Kidney epithelial cell (primary cell): ENCODE data around the gene LOXL3. TPM values are rescaled to one million over a fixed set of nuclear protein-coding genes. Genes with fewer than 3 reads are reported as not detected.

ENCODE experiments used
- DNase-seq: peaks from one replicate; pipeline ENCODE4 v3.0.0-alpha.2; 2010; ENCODE audit warnings: low read depth
- H3K27me3 ChIP-seq: 2 replicates; pipeline ENCODE4 v1.6.0; 2011; ENCODE audit warnings: low read length; ENCODE audit not compliant: control insufficient read depth, insufficient read depth
- H3K36me3 ChIP-seq: 2 replicates; pipeline ENCODE4 v1.5.1; 2011; ENCODE audit warnings: low read length; ENCODE audit not compliant: control insufficient read depth, insufficient read depth
- H3K4me3 ChIP-seq: 2 replicates; pipeline ENCODE4 v1.5.1; 2011; ENCODE audit warnings: low read depth, mild to moderate bottlenecking, control low read depth, low read length
- CTCF ChIP-seq: IDR thresholded peaks from 2 replicates; pipeline ENCODE4 v1.5.1; 2011; ENCODE audit warnings: mild to moderate bottlenecking, moderate library complexity, low read length, control low read depth, inconsistent platforms; ENCODE audit not compliant: insufficient read depth, poor library complexity, severe bottlenecking
- total RNA-seq: library from RNA; depleted of rRNA; stranded (reverse); fragments of >200 nt; gene quantifications from 2 replicates; pipeline ENCODE4 v1.2.3, GENCODE V29; 2015

LOXL3 gene
- total RNA-seq, 1 donor from 2014 or later = 3.3 TPM

- Histone ChIP-seq H3K27me3 (no peaks in the 10 kb centered on the region), H3K4me3 (no peak overlapping the region), H3K36me3 (no peaks in the 10 kb centered on the region)
- DNase-seq = no peak
- no peak for TF ChIP-seq CTCF
These were observed 10.8 kb downstream of the LOXL3 start for GRCh38 chr2:74542978-74543377.

GRCh38 chr2:74540291-74540690 is 13.5 kb downstream of the LOXL3 start:
- no peak for TF ChIP-seq CTCF
- H3K36me3 ChIP-seq = no peaks in the 10 kb centered on the region
- no peak for DNase-seq
- no peak overlapping the region for H3K4me3 ChIP-seq
- H3K27me3 ChIP-seq = no peaks in the 10 kb centered on the region

GRCh38 chr2:74538881-74539339 is 14.8 kb downstream of the LOXL3 start:
- no peak overlapping the region for H3K4me3 ChIP-seq
- no peak for TF ChIP-seq CTCF
- DNase-seq = no peak
- no peaks in the 10 kb centered on the region for H3K36me3 ChIP-seq
- no peaks in the 10 kb centered on the region for H3K27me3 ChIP-seq

- no peak for TF ChIP-seq CTCF
- no peak overlapping the region for H3K4me3 ChIP-seq
- DNase-seq = no peak
- no peaks in the 10 kb centered on the region for H3K27me3 ChIP-seq
- no peaks in the 10 kb centered on the region for H3K36me3 ChIP-seq
These were observed 16.6 kb downstream of the LOXL3 start for GRCh38 chr2:74537140-74537539.

- H3K27me3 ChIP-seq = no peaks in the 10 kb centered on the region
- H3K4me3 ChIP-seq = no peak overlapping the region
- no peak for DNase-seq
- no peak for TF ChIP-seq CTCF
- H3K36me3 ChIP-seq = no peaks in the 10 kb centered on the region
These were observed 17.4 kb downstream of the LOXL3 start for GRCh38 chr2:74536166-74536950.

GRCh38 chr2:74535440-74535965 is 18.2 kb downstream of the LOXL3 start:
- no peak for DNase-seq
- Histone ChIP-seq H3K27me3 (no peaks in the 10 kb centered on the region), H3K4me3 (no peak overlapping the region), H3K36me3 (no peaks in the 10 kb centered on the region)
- no peak for TF ChIP-seq CTCF
